Measurements from ENCODE around the gene IKZF4.

The IKZF4 gene

GRCh38 chr12:56004211-56004610 lies 16.6 kb upstream of the IKZF4 start:
- TF ChIP-seq CTCF (IDR thresholded peaks at IDR 0.05; ENCODE audit: low read depth, low read length) = no peak
- peaks cover 5% of the 10 kb centered on the region for H3K36me3 ChIP-seq
- H3K9me3 ChIP-seq = no peaks in the 10 kb centered on the region
- no peaks in the 10 kb centered on the region for H3K4me1 ChIP-seq
- no peak for DNase-seq
- no peak overlapping the region for H3K4me3 ChIP-seq (ENCODE audit: low read depth, low read length)
- no peaks in the 10 kb centered on the region for H3K27me3 ChIP-seq

GRCh38 chr12:56007564-56008559 lies 13.0 kb upstream of the IKZF4 start:
- Histone ChIP-seq H3K9me3 (no peaks in the 10 kb centered on the region), H3K27me3 (no peaks in the 10 kb centered on the region), H3K4me1 (no peaks in the 10 kb centered on the region), H3K4me3 (ENCODE audit: low read depth, low read length) (peak overlapping the region; percentile 82), H3K36me3 (peaks cover 5% of the 10 kb centered on the region)
- DNase-seq = peak; percentile 72
- no peak for TF ChIP-seq CTCF (IDR thresholded peaks at IDR 0.05; ENCODE audit: low read depth, low read length)

GRCh38 chr12:56010111-56010570 lies 10.7 kb upstream of the IKZF4 start:
- Histone ChIP-seq H3K4me1 (no peaks in the 10 kb centered on the region), H3K9me3 (no peaks in the 10 kb centered on the region), H3K4me3 (ENCODE audit: low read depth, low read length) (no peak overlapping the region), H3K27me3 (no peaks in the 10 kb centered on the region), H3K36me3 (no peaks in the 10 kb centered on the region)
- no peak for DNase-seq
- TF ChIP-seq CTCF (IDR thresholded peaks at IDR 0.05; ENCODE audit: low read depth, low read length) = no peak

- no peak for DNase-seq
- H3K4me3 ChIP-seq (ENCODE audit: low read depth, low read length) = no peak overlapping the region
- H3K9me3 ChIP-seq = no peaks in the 10 kb centered on the region
- TF ChIP-seq CTCF (IDR thresholded peaks at IDR 0.05; ENCODE audit: low read depth, low read length) = no peak
- no peaks in the 10 kb centered on the region for H3K27me3 ChIP-seq
- no peaks in the 10 kb centered on the region for H3K4me1 ChIP-seq
- H3K36me3 ChIP-seq = no peaks in the 10 kb centered on the region
Observed at GRCh38 chr12:56011509-56012090, 9.2 kb upstream of the IKZF4 start.

- no peaks in the 10 kb centered on the region for H3K27me3 ChIP-seq
- no peaks in the 10 kb centered on the region for H3K4me1 ChIP-seq
- TF ChIP-seq CTCF (IDR thresholded peaks at IDR 0.05; ENCODE audit: low read depth, low read length) = no peak
- no peaks in the 10 kb centered on the region for H3K36me3 ChIP-seq
- no peak overlapping the region for H3K4me3 ChIP-seq (ENCODE audit: low read depth, low read length)
- no peaks in the 10 kb centered on the region for H3K9me3 ChIP-seq
- DNase-seq = no peak
Observed at GRCh38 chr12:56013482-56013881, 7.4 kb upstream of the IKZF4 start.

- TF ChIP-seq CTCF (IDR thresholded peaks at IDR 0.05; ENCODE audit: low read depth, low read length) = no peak
- Histone ChIP-seq H3K4me3 (ENCODE audit: low read depth, low read length) (no peak overlapping the region), H3K36me3 (no peaks in the 10 kb centered on the region), H3K4me1 (no peaks in the 10 kb centered on the region), H3K9me3 (no peaks in the 10 kb centered on the region), H3K27me3 (no peaks in the 10 kb centered on the region)
- DNase-seq = no peak
Observed at GRCh38 chr12:56014205-56014604, 6.6 kb upstream of the IKZF4 start.
